ENCODE data around the gene CELSR1. TPM values are rescaled to one million over a fixed set of nuclear protein-coding genes. Genes with fewer than 3 reads are reported as not detected.
A peak's percentile ranks its signal among the peaks of the same experiment; 100 is the strongest.

The CELSR1 gene
- total and polyA plus RNA-seq, 2 of the 13 experiments (the other 11 are each of a cell fraction or from before 2014, with no cell fraction given), result 0.78 to 1.8 TPM

DNA sequence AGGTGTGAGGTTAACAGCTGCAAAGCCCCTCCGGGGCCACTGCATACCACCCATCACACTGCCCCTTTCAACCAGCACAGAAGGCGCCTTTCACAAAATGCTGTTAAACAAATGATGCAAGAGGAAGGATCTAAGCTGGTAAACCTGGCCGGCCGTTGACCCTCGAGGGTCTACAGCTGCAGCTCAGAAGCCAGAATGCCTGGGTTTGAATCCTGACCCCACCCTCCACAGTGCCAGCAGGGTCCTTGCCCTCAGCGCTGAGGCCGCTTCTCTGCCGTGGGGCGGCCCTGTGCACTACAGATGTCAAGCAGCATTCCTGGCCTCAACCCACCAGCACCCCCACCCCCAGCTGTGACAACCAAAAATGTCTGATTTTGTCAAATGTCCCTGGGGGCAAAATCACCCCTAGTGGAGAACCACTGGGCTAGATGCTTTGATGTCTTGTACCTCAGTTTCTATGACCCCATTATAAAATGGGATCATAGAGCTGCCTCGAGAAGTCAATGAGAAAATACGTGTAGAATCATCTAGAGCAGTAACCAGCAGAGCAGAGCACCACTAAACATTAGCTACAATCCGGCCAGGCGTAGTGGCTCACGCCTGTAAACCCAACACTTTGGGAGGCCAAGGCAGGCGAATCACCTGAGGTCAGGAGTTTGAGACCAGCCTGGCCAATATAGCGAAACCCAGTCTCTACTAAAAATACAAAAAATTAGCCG, 77.9 kb downstream of the CELSR1 start:
- Histone ChIP-seq H3K27ac (ENCODE audit: extremely low read length, insufficient read depth, low read length) (no peak overlapping the region), H3K4me3 (replicated peaks in 1 of 3; ENCODE audit: insufficient read depth in 1 of 3, low read depth in 2 of 3, low read length in 3 of 3) (no peak overlapping the region), H3K4me2 (ENCODE audit: low read depth, low read length) (no peak overlapping the region), H2AFZ (ENCODE audit: low read length) (no peak overlapping the region), H4K20me1 (ENCODE audit: insufficient read depth, low read length) (no peaks in the 10 kb centered on the region), H3K79me2 (ENCODE audit: insufficient read depth, low read length) (no peaks in the 10 kb centered on the region), H3K4me1 (ENCODE audit: insufficient read depth, low read length) (peaks cover 58% of the 10 kb centered on the region), H3K9me3 (ENCODE audit: low read length) (no peaks in the 10 kb centered on the region), H3K36me3 (replicated peaks in 1 of 2; ENCODE audit: control insufficient read depth in 1 of 2, insufficient read depth in 2 of 2, low read length in 2 of 2) (no peaks in the 10 kb centered on the region), H3K27me3 (ENCODE audit: control insufficient read depth in 1 of 2, insufficient read depth in 2 of 2, low read length in 2 of 2) (0 out of 5 replicates have a peak, but pooled peaks cover 0 to under 1% of the 10 kb centered on the region in 2 experiments), H3K9ac (ENCODE audit: insufficient read depth, low read depth, low read length) (no peak overlapping the region)
- FAIRE-seq, result no peak
- DNase-seq (ENCODE audit: low spot score), result no peak
- intact Hi-C loops (cut with micrococcal nuclease; ENCODE audit: unreplicated experiment) (loop anchor here (10.0 kb wide), 1 partner anchor 85 kb away; no protein-coding TSS in a partner anchor), in situ Hi-C loops (cut with HindIII; ENCODE audit: extremely low pct_ligation_motif_present, low pct_unique_long_range_greater_than_20kb) (no loop called here)
- ChIA-PET CTCF (ENCODE audit: low intra/inter-chr PET ratio, low total read pairs) (no interaction called here), POLR2A (no interaction called here)
- ATAC-seq, result no peak
- 53% methylated on average over 12 of the region's 17 CpGs for WGBS (ENCODE audit: low lambda C conversion rate)
- TF ChIP-seq SOX6 (IDR thresholded peaks at IDR 0.05) (no peak), SOX6 (CRISPR knock-in tag; IDR thresholded peaks at IDR 0.05) (peak; percentile 29; the same call in 1 of the 2 replicates), ZBTB7B (CRISPR knock-in tag; IDR thresholded peaks at IDR 0.05) (0 out of 2 replicates have a peak, but pooled peaks have one; percentile 29), RXRA (CRISPR knock-in tag; IDR thresholded peaks at IDR 0.05) (0 out of 2 replicates have a peak, but pooled peaks have one; percentile 36), RXRB (CRISPR knock-in tag; IDR thresholded peaks at IDR 0.05; ENCODE audit: borderline replicate concordance) (peak; percentile 23; the same call in 1 of the 2 replicates), MEIS2 (CRISPR knock-in tag; IDR thresholded peaks at IDR 0.05) (no peak), PAF1 (CRISPR knock-in tag; IDR thresholded peaks at IDR 0.05) (no peak), TRIM24 (CRISPR knock-in tag; IDR thresholded peaks at IDR 0.05) (no peak), ZNF605 (CRISPR knock-in tag; IDR thresholded peaks at IDR 0.05) (no peak), HOXA9 (CRISPR knock-in tag; IDR thresholded peaks at IDR 0.05; ENCODE audit: borderline replicate concordance) (no peak), ZMYM4 (CRISPR knock-in tag; IDR thresholded peaks at IDR 0.05) (no peak), EP300 (IDR thresholded peaks at IDR 0.05; ENCODE audit: low read depth in 2 of 2, low read length in 2 of 2) (peak in 1 of 2 experiments; percentile 22; a peak in 1 of 4 replicates), EP300 (CRISPR knock-in tag; IDR thresholded peaks at IDR 0.05; ENCODE audit: borderline replicate concordance) (no peak), ZBTB7A (CRISPR knock-in tag; IDR thresholded peaks at IDR 0.05) (peak; percentile 34; the same call in 1 of the 2 replicates), CEBPB (IDR thresholded peaks at IDR 0.05; ENCODE audit: borderline replicate concordance, low read depth, low read length) (peak; percentile 15; the same call in 1 of the 2 replicates), TEAD3 (CRISPR knock-in tag; optimal IDR thresholded peaks at IDR 0.05; ENCODE audit: borderline replicate concordance) (peak; percentile 37), SALL1 (CRISPR knock-in tag; IDR thresholded peaks at IDR 0.05) (peak; percentile 26; the same call in 1 of the 2 replicates), CEBPG (CRISPR knock-in tag; IDR thresholded peaks at IDR 0.05) (peak; percentile 53), RARA (CRISPR knock-in tag; IDR thresholded peaks at IDR 0.05) (peak; percentile 55; the same call in 1 of the 2 replicates)
- TF ChIP-seq, protein P1, sequence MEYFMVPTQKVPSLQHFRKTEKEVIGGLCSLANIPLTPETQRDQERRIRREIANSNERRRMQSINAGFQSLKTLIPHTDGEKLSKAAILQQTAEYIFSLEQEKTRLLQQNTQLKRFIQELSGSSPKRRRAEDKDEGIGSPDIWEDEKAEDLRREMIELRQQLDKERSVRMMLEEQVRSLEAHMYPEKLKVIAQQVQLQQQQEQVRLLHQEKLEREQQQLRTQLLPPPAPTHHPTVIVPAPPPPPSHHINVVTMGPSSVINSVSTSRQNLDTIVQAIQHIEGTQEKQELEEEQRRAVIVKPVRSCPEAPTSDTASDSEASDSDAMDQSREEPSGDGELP (IDR thresholded peaks at IDR 0.05; ENCODE audit: borderline replicate concordance, low read depth), result peak; percentile 30; the same call in 1 of the 2 replicates
- TF ChIP-seq, protein P2, sequence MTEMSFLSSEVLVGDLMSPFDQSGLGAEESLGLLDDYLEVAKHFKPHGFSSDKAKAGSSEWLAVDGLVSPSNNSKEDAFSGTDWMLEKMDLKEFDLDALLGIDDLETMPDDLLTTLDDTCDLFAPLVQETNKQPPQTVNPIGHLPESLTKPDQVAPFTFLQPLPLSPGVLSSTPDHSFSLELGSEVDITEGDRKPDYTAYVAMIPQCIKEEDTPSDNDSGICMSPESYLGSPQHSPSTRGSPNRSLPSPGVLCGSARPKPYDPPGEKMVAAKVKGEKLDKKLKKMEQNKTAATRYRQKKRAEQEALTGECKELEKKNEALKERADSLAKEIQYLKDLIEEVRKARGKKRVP (CRISPR knock-in tag; IDR thresholded peaks at IDR 0.05), result peak in 1 of 2 experiments; percentile 40; a peak in 1 of 4 replicates
- BruUV-seq (replicated peaks), result no TSS peak
